Astrocyte (in vitro differentiated cells and primary cell): Measurements from ENCODE around the gene FREM3. TPM values are rescaled to one million over a fixed set of nuclear protein-coding genes. Genes with fewer than 3 reads are reported as not detected.

Experiments
- DNase-seq: peaks from one replicate; pipeline ENCODE4 v3.0.0-alpha.2; 2010; ENCODE audit warnings: low read depth
- FAIRE-seq: peaks from 2 replicates; lab custom pipeline; 2011; peaks lifted over from hg19 to GRCh38; lab: Jason Lieb, UNC
- H2AFZ ChIP-seq: 2 replicates; pipeline ENCODE4 v1.6.0; 2012; ENCODE audit warnings: low read depth, low read length, inconsistent platforms
- H3K27ac ChIP-seq: 2 replicates; pipeline ENCODE4 v1.5.1; 2011; ENCODE audit warnings: low read depth, low read length, inconsistent platforms
- H3K27me3 ChIP-seq: 2 replicates; pipeline ENCODE4 v1.6.0; 2011; ENCODE audit warnings: low read length, inconsistent platforms; ENCODE audit not compliant: insufficient read depth
- H3K36me3 ChIP-seq: 2 replicates; pipeline ENCODE4 v1.5.1; 2011; ENCODE audit warnings: low read length, inconsistent platforms; ENCODE audit not compliant: insufficient read depth
- H3K4me1 ChIP-seq: 2 replicates; pipeline ENCODE4 v1.5.1; 2011; ENCODE audit warnings: low read length, inconsistent platforms; ENCODE audit not compliant: insufficient read depth
- H3K4me2 ChIP-seq: 2 replicates; pipeline ENCODE4 v1.6.0; 2012; ENCODE audit warnings: low read length, inconsistent platforms
- H3K4me3 ChIP-seq: 2 replicates; pipeline ENCODE4 v1.5.1; 2011; ENCODE audit warnings: low read depth, mild to moderate bottlenecking, low read length, inconsistent platforms; ENCODE audit not compliant: insufficient read depth
- H3K79me2 ChIP-seq: 2 replicates; pipeline ENCODE4 v1.6.0; 2012; ENCODE audit warnings: mild to moderate bottlenecking, low read length, inconsistent platforms; ENCODE audit not compliant: insufficient read depth
- H3K9ac ChIP-seq: 2 replicates; pipeline ENCODE4 v1.6.0; 2012; ENCODE audit warnings: mild to moderate bottlenecking, low read length, inconsistent platforms
- H3K9me3 ChIP-seq: 2 replicates; pipeline ENCODE4 v1.5.1; 2012; ENCODE audit warnings: low read depth, mild to moderate bottlenecking, low read length, inconsistent platforms; ENCODE audit not compliant: insufficient read depth
- H4K20me1 ChIP-seq: 2 replicates; pipeline ENCODE4 v1.6.0; 2012; ENCODE audit warnings: low read length, inconsistent platforms; ENCODE audit not compliant: insufficient read depth
- H3K27ac Mint-ChIP-seq: one replicate; pipeline ENCODE4 v1.8.0; 2021; ENCODE audit warnings: mild to moderate bottlenecking, mixed read lengths; ENCODE audit not compliant: unreplicated experiment
- H3K27me3 Mint-ChIP-seq: one replicate; pipeline ENCODE4 v1.8.0; 2021; ENCODE audit warnings: low read depth, mixed read lengths; ENCODE audit not compliant: unreplicated experiment
- H3K36me3 Mint-ChIP-seq: one replicate; pipeline ENCODE4 v1.8.0; 2021; ENCODE audit warnings: low read depth, mixed read lengths; ENCODE audit not compliant: unreplicated experiment
- H3K4me1 Mint-ChIP-seq: one replicate; pipeline ENCODE4 v1.8.0; 2021; ENCODE audit warnings: low read depth, mixed read lengths; ENCODE audit not compliant: unreplicated experiment
- H3K4me3 Mint-ChIP-seq: one replicate; pipeline ENCODE4 v1.8.0; 2021; ENCODE audit warnings: mild to moderate bottlenecking, moderate library complexity, mixed read lengths; ENCODE audit not compliant: unreplicated experiment
- H3K9me3 Mint-ChIP-seq: one replicate; pipeline ENCODE4 v1.8.0; 2021; ENCODE audit warnings: mild to moderate bottlenecking, mixed read lengths; ENCODE audit not compliant: unreplicated experiment
- EZH2 ChIP-seq: IDR thresholded peaks from 2 replicates; pipeline ENCODE4 v1.6.1; 2012; ENCODE audit warnings: mild to moderate bottlenecking, low read length, inconsistent platforms; ENCODE audit not compliant: insufficient read depth
- total RNA-seq: library from RNA; stranded (reverse); gene quantifications from 2 replicates; pipeline ENCODE4 v1.2.1, GENCODE V29; 2021
- TF ChIP-seq, protein P1 (sequence below): IDR thresholded peaks from 2 replicates; pipeline ENCODE4 v1.5.1; 2011; ENCODE audit warnings: low read depth, mild to moderate bottlenecking, inconsistent platforms, low read length, moderate library complexity; ENCODE audit not compliant: insufficient read depth

The FREM3 gene
- total RNA-seq, 1 donor from 2014 or later, result not detected

DNA sequence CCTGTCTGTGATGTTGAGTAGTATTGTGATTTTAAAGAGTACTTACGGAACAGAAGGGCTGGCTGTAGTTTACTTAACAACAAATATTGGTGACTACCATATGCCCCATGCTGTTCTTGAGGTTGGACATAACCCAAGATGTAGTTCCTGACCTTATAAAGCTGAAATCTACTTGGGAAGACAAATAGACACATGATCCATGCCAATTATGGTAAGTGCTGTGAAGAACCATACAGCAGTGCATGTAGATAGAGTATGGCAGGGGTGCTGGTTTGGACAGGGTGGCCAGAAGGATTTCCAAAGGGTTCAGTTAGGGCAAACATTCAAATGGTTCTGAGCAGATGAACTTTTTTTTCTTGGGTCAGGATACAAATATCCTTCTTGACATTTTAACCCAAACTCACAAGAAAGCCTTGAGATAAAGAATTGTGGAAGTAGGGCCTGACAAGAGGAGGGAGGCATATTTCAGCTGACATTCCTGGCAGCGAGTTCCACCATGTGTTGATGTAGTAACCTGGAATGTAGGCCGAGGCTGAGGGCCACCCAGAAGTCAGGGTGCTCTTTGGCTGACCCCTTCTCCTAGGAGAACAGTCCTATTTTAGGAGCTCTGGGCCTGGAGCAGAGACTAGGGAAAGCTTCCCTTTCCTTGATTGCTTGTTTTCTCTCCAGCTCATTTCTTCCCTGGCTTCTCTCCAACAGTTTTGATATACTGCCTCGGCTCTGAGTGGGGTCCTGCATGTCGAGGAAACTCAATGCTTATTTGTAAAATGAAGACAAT, 74.2 kb downstream of the FREM3 start:
- H3K9me3 ChIP-seq, result no peaks in the 10 kb centered on the region
- H3K4me1 ChIP-seq, result no peaks in the 10 kb centered on the region
- DNase-seq (peak; percentile 38), FAIRE-seq (no peak)
- TF ChIP-seq, protein P1, sequence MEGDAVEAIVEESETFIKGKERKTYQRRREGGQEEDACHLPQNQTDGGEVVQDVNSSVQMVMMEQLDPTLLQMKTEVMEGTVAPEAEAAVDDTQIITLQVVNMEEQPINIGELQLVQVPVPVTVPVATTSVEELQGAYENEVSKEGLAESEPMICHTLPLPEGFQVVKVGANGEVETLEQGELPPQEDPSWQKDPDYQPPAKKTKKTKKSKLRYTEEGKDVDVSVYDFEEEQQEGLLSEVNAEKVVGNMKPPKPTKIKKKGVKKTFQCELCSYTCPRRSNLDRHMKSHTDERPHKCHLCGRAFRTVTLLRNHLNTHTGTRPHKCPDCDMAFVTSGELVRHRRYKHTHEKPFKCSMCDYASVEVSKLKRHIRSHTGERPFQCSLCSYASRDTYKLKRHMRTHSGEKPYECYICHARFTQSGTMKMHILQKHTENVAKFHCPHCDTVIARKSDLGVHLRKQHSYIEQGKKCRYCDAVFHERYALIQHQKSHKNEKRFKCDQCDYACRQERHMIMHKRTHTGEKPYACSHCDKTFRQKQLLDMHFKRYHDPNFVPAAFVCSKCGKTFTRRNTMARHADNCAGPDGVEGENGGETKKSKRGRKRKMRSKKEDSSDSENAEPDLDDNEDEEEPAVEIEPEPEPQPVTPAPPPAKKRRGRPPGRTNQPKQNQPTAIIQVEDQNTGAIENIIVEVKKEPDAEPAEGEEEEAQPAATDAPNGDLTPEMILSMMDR, result no peak
- TF ChIP-seq EZH2, result no peak
- no peaks in the 10 kb centered on the region for H4K20me1 ChIP-seq
- H3K27me3 ChIP-seq, result peaks cover 31% of the 10 kb centered on the region
- H3K4me1 Mint-ChIP-seq, result no peaks in the 10 kb centered on the region
- H3K27me3 Mint-ChIP-seq, result peaks cover 21% of the 10 kb centered on the region
- no peak overlapping the region for H3K9ac ChIP-seq
- no peaks in the 10 kb centered on the region for H3K36me3 ChIP-seq
- H3K4me2 ChIP-seq, result no peak overlapping the region
- H3K4me3 ChIP-seq, result no peak overlapping the region
- H2AFZ ChIP-seq, result no peak overlapping the region
- no peak overlapping the region for H3K27ac Mint-ChIP-seq
- H3K79me2 ChIP-seq, result no peaks in the 10 kb centered on the region
- no peaks in the 10 kb centered on the region for H3K36me3 Mint-ChIP-seq
- H3K27ac ChIP-seq, result no peak overlapping the region
- H3K4me3 Mint-ChIP-seq, result no peak overlapping the region
- H3K9me3 Mint-ChIP-seq, result no peaks in the 10 kb centered on the region

DNA sequence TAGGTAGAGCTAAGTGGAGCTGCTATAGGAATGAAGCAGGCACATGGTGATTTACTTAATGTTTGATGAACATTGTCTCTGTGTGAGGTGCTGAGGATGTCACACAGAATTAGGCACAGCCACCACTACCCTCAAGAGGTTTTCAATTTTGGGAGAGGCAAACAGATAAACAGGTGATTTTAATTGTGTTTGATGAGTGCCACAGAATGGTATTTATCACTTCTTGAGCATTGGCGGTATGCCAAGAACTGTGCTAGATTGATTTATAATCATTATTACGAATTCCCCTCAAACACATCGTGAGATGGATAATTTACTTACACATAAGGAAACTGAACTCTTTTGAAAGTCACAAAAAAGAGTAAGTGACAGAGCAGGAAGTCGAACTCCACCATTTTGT, 74.8 kb downstream of the FREM3 start:
- Histone ChIP-seq H3K27me3 (peaks cover 31% of the 10 kb centered on the region), H3K79me2 (no peaks in the 10 kb centered on the region), H3K4me1 (no peaks in the 10 kb centered on the region), H3K9ac (no peak overlapping the region), H2AFZ (no peak overlapping the region), H3K4me2 (no peak overlapping the region), H4K20me1 (no peaks in the 10 kb centered on the region), H3K9me3 (no peaks in the 10 kb centered on the region), H3K27ac (no peak overlapping the region), H3K36me3 (no peaks in the 10 kb centered on the region), H3K4me3 (no peak overlapping the region)
- Mint-ChIP-seq H3K27me3 (peaks cover 27% of the 10 kb centered on the region), H3K9me3 (no peaks in the 10 kb centered on the region), H3K27ac (no peak overlapping the region), H3K36me3 (no peaks in the 10 kb centered on the region), H3K4me3 (no peak overlapping the region), H3K4me1 (no peaks in the 10 kb centered on the region)
- DNase-seq (no peak), FAIRE-seq (no peak)
- TF ChIP-seq EZH2, result no peak
- TF ChIP-seq, protein P1, result no peak

DNA sequence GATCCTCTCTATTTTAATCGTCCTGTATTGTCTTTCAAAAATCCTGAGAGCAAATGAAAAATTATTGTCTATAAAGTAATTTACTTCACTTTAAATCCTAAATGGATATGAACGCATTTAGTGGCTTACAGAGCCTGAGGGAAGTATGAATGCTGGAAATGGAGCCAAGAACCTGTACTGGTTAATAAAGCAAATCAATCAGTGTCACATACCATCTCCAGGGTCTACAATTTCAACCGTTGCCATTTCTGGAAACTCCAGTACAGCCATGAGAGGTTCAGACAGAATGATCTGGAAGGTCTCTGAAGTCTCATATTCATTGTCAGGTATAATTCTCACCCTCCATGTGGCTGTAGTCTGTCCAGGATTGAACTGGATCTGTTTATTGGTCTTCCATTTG, 76.6 kb downstream of the FREM3 start:
- no peak overlapping the region for H3K27ac ChIP-seq
- H3K4me1 Mint-ChIP-seq, result no peaks in the 10 kb centered on the region
- no peak overlapping the region for H2AFZ ChIP-seq
- H3K4me1 ChIP-seq, result no peaks in the 10 kb centered on the region
- no peaks in the 10 kb centered on the region for H3K36me3 ChIP-seq
- no peak overlapping the region for H3K9ac ChIP-seq
- FAIRE-seq, result no peak
- no peak overlapping the region for H3K27ac Mint-ChIP-seq
- no peak overlapping the region for H3K4me3 Mint-ChIP-seq
- no peak for TF ChIP-seq EZH2
- H3K27me3 Mint-ChIP-seq, result peaks cover 31% of the 10 kb centered on the region
- no peaks in the 10 kb centered on the region for H3K9me3 ChIP-seq
- H3K27me3 ChIP-seq, result peaks cover 47% of the 10 kb centered on the region
- H3K9me3 Mint-ChIP-seq, result no peaks in the 10 kb centered on the region
- H3K79me2 ChIP-seq, result no peaks in the 10 kb centered on the region
- H3K4me3 ChIP-seq, result no peak overlapping the region
- no peaks in the 10 kb centered on the region for H3K36me3 Mint-ChIP-seq
- DNase-seq, result no peak
- H3K4me2 ChIP-seq, result no peak overlapping the region
- no peaks in the 10 kb centered on the region for H4K20me1 ChIP-seq
